ENCODE measurements around the gene LYPLAL1. TPM values are rescaled to one million over a fixed set of nuclear protein-coding genes. Genes with fewer than 3 reads are reported as not detected.
"Not testable (repeated sequence)": the region's sequence is repeated elsewhere in the genome, so short reads cannot be mapped to it uniquely, and the experiment has no call there.

Gene LYPLAL1
- total RNA-seq, 1 donor from 2014 or later: 41.6 TPM

DNA sequence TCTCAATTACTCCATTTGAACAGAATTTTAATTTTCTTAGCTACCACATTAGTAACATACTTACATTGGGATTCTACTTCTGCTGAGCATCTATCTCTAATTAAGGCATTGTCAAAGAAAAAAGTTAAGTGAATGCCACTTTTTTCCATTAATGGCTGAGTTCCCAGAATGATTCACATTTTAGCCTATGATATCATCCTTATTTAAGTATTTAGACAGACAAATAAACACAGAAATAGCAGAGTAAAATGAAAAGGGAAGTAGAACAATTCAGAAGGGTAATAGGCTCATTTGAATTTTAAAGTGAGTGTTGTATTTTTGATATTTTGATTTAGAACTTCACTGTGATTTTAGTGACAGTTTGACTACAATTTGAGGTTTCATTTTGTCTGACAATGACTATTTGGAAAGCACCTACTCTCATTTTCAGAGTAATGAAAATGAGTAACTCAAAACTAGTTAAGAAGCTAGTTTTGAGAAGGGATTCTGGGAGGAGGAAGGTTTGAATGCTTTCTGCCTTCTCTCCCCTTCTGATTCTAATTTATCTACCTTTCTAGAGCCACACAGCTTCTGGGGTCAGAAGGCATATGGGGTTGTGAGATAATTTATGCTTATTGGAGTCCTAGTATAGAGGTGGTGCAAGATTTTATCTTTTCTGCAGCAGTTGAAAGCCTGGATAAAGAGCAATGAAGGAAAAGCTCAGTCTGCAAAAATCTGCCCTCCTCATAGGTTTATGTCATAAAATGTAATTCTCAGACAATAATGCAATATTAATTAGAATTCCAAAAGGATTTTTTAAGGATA, 15.5 kb downstream of the LYPLAL1 start:
- no peaks in the 10 kb centered on the region for H3K9me3 ChIP-seq
- intact Hi-C loops (cut with DNase I): no loop called here
- DNase-seq: no peak
- no peaks in the 10 kb centered on the region for H3K36me3 ChIP-seq
- peak in 1 of 2 donors; percentile 43 for ATAC-seq
- H3K27me3 ChIP-seq (ENCODE audit: low read depth): no peaks in the 10 kb centered on the region
- peaks cover 30% of the 10 kb centered on the region for H3K4me1 ChIP-seq
- peak overlapping the region; percentile 21 for H3K27ac ChIP-seq
- no peak overlapping the region for H3K4me3 ChIP-seq
- TF ChIP-seq, protein P1, sequence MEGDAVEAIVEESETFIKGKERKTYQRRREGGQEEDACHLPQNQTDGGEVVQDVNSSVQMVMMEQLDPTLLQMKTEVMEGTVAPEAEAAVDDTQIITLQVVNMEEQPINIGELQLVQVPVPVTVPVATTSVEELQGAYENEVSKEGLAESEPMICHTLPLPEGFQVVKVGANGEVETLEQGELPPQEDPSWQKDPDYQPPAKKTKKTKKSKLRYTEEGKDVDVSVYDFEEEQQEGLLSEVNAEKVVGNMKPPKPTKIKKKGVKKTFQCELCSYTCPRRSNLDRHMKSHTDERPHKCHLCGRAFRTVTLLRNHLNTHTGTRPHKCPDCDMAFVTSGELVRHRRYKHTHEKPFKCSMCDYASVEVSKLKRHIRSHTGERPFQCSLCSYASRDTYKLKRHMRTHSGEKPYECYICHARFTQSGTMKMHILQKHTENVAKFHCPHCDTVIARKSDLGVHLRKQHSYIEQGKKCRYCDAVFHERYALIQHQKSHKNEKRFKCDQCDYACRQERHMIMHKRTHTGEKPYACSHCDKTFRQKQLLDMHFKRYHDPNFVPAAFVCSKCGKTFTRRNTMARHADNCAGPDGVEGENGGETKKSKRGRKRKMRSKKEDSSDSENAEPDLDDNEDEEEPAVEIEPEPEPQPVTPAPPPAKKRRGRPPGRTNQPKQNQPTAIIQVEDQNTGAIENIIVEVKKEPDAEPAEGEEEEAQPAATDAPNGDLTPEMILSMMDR (IDR thresholded peaks at IDR 0.05): no peak

DNA sequence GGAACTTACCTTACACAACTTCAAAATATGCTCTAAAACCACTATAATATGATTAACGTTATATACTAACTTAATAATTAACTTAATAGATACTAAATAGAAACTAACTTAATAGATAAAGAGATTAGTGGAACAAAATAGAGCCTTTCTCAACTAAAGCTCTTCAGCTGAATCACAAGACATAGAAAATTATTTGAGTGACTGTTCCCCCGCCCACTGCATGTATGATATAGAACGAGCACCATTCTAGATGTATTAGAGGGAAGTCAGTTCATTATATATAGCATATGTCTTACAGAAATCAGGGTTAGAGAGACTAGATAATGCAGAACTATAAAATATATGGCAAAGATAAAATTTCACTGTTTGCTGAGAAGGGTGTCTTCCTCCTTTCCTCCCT, 16.3 kb downstream of the LYPLAL1 start:
- DNase-seq (no peak), ATAC-seq (no peak)
- TF ChIP-seq, protein P1 (IDR thresholded peaks at IDR 0.05): no peak
- no peak overlapping the region for H3K4me3 ChIP-seq
- H3K36me3 ChIP-seq: no peaks in the 10 kb centered on the region
- intact Hi-C loops (cut with DNase I): no loop called here
- no peaks in the 10 kb centered on the region for H3K9me3 ChIP-seq
- H3K4me1 ChIP-seq: peaks cover 30% of the 10 kb centered on the region
- no peaks in the 10 kb centered on the region for H3K27me3 ChIP-seq (ENCODE audit: low read depth)
- H3K27ac ChIP-seq: no peak overlapping the region

DNA sequence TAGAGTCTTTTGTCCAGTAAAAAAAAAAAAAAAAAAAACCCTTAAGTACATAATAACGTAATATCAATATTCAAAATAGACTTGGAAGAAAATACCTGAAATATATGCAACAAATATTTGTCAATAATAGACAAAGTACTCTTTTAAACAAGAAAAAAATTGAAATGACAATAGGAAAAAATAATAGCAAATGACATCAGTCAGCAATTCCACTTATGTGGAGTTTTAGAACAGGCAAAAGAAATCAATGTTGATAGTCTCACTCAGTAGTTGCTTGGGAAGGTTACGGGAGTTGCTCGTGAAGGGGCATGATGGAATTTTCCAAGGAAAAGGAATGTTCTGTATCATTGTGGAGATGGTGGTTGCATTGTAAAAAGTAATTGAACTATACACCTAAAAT, 16.9 kb downstream of the LYPLAL1 start:
- intact Hi-C loops (cut with DNase I): no loop called here
- ATAC-seq (no peak), DNase-seq (no peak)
- no peaks in the 10 kb centered on the region for H3K9me3 ChIP-seq
- TF ChIP-seq, protein P1 (IDR thresholded peaks at IDR 0.05): no peak
- no peak overlapping the region for H3K27ac ChIP-seq
- H3K27me3 ChIP-seq (ENCODE audit: low read depth): no peaks in the 10 kb centered on the region
- no peaks in the 10 kb centered on the region for H3K36me3 ChIP-seq
- peaks cover 30% of the 10 kb centered on the region for H3K4me1 ChIP-seq
- H3K4me3 ChIP-seq: no peak overlapping the region

DNA sequence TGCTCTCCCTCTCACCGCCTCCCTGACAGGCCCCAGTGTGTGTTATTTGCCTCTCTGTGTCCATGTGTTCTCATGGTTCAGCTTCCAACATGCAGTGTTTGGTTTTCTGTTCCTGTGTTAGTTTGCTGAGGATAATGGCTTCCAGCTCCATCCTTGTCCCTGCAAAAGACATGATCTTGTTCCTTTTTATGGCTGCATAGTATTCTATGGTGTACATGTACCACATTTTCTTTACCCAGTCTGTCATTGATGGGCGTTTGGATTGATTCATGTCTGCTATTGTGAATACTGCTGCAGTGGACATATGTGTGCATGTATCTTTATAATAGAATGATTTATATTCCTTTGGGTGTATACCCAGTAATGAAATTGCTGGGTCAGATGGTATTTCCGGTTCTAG, 22.2 kb downstream of the LYPLAL1 start:
- intact Hi-C loops (cut with DNase I): not testable (repeated sequence)

DNA sequence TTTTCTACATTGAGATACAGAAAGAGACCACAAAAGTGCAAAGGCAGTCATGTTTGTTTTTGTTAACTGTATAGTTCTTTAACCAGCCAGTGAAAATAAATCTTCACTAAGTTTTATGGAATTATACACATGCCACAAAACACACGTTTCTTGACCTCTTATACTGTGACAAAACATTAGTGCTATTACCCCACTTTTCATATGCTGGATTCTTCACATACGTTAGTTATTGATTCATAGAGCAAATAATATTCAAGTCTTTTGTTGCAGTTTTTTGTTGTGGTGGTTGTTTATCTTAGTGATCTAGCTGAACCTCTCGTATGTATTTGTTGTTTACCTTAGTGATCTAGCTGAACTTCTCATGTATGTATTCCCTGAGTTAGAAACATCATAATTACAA, 28.0 kb downstream of the LYPLAL1 start:
- Histone ChIP-seq H3K36me3 (no peaks in the 10 kb centered on the region), H3K4me3 (no peak overlapping the region), H3K9me3 (no peaks in the 10 kb centered on the region), H3K4me1 (no peaks in the 10 kb centered on the region), H3K27me3 (ENCODE audit: low read depth) (no peaks in the 10 kb centered on the region), H3K27ac (no peak overlapping the region)
- intact Hi-C loops (cut with DNase I): no loop called here
- TF ChIP-seq, protein P1 (IDR thresholded peaks at IDR 0.05): no peak
- no peak for DNase-seq
- ATAC-seq: no peak

More for the DNA sequence above, 22.2 kb downstream of the LYPLAL1 start:
- not testable (repeated sequence) for H3K4me1 ChIP-seq; H3K9me3 ChIP-seq; ATAC-seq; DNase-seq; H3K4me3 ChIP-seq; H3K27me3 ChIP-seq (ENCODE audit: low read depth); H3K27ac ChIP-seq; H3K36me3 ChIP-seq

DNA sequence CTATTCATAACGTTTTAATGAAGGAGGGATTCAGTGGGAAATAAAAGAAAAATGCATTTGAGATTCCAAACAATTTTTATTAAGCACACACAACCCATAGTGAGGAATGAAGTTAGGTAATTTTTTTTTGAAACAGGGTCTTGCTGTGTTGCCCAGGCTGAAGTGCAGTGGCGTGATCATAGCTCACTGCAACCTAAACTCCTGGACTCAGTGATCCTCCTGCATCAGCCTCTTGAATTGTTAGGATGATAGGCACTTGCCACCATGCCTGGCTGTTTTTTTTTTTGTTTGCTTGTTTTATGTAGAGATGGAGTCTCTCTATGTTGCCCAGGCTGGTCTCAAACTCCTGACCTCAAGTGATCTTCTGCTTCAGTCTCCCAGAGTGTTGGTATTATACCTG, 28.9 kb downstream of the LYPLAL1 start:
- ATAC-seq: no peak
- Histone ChIP-seq H3K36me3 (no peaks in the 10 kb centered on the region), H3K9me3 (no peaks in the 10 kb centered on the region), H3K27ac (no peak overlapping the region), H3K4me1 (no peaks in the 10 kb centered on the region), H3K27me3 (ENCODE audit: low read depth) (no peaks in the 10 kb centered on the region), H3K4me3 (no peak overlapping the region)
- intact Hi-C loops (cut with DNase I): no loop called here
- no peak for DNase-seq
- TF ChIP-seq, protein P1 (IDR thresholded peaks at IDR 0.05): no peak
